Measurements from ENCODE around the gene IGSF10.

IGSF10 gene

DNA sequence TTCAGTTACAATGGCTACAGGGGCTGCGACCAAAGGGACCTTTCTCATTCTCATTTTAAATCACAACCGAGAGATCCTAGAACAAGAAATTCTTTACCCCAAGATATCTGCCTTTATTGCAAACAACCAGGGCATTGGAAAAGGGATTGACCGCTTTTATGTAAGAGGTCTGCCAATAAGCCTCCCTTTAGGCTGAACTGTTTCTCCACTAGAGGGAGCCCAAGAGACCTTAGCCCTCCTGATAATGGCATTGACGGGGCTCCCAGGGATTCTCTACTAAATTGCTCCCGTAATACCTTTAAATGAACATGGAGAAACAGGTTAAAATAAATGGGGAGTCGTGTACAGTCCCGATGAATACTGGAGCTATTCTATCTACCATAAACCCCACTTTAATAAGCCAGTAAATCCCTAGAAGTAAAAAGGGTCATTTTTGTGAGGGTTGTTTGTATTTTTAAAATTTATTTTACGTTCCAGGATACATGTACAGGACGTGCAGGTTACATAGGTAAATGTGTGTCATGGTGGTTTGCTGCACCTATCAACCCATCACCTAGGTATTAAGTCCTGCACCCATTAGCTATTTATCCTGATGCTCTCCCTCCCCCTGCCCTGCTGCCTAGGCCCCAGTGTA, 7.5 kb upstream of the IGSF10 start:
- Mint-ChIP-seq H3K4me1 (peaks cover 7% of the 10 kb centered on the region), H3K4me3 (no peak overlapping the region), H3K9me3 (no peaks in the 10 kb centered on the region), H3K27ac (no peak overlapping the region), H3K27me3 (ENCODE audit: low read depth, poor library complexity) (peaks cover 10% of the 10 kb centered on the region), H3K36me3 (ENCODE audit: low read depth) (no peaks in the 10 kb centered on the region)
- TF ChIP-seq, protein P1, sequence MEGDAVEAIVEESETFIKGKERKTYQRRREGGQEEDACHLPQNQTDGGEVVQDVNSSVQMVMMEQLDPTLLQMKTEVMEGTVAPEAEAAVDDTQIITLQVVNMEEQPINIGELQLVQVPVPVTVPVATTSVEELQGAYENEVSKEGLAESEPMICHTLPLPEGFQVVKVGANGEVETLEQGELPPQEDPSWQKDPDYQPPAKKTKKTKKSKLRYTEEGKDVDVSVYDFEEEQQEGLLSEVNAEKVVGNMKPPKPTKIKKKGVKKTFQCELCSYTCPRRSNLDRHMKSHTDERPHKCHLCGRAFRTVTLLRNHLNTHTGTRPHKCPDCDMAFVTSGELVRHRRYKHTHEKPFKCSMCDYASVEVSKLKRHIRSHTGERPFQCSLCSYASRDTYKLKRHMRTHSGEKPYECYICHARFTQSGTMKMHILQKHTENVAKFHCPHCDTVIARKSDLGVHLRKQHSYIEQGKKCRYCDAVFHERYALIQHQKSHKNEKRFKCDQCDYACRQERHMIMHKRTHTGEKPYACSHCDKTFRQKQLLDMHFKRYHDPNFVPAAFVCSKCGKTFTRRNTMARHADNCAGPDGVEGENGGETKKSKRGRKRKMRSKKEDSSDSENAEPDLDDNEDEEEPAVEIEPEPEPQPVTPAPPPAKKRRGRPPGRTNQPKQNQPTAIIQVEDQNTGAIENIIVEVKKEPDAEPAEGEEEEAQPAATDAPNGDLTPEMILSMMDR (IDR thresholded peaks at IDR 0.05): peak; percentile 89
- peak; percentile 47 for DNase-seq

DNA sequence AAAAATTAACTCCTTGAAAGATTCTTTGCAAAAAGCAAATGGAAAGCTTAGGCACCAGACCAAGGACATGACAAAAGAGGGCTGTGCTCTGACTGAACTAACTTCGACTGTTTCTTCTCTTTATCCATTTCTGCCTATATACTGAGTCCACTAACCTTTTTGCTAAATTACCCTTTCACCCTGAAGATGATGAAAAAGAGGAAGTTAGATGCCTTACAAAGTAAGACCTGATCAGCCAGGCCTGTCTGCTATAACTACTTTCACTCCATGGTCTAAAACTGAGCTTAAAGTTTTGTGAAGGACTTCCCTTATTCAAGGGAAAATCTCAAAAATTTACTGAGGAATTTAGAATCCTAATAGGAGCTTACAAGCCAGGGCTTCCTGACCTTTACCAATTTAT, 6.2 kb upstream of the IGSF10 start:
- TF ChIP-seq, protein P1 (IDR thresholded peaks at IDR 0.05): no peak
- Mint-ChIP-seq H3K27me3 (ENCODE audit: low read depth, poor library complexity) (peaks cover 12% of the 10 kb centered on the region), H3K4me1 (peaks cover 8% of the 10 kb centered on the region), H3K27ac (no peak overlapping the region), H3K4me3 (no peak overlapping the region), H3K9me3 (no peaks in the 10 kb centered on the region), H3K36me3 (ENCODE audit: low read depth) (no peaks in the 10 kb centered on the region)
- no peak for DNase-seq

- Mint-ChIP-seq H3K27ac (no peak overlapping the region), H3K4me3 (no peak overlapping the region), H3K27me3 (ENCODE audit: low read depth, poor library complexity) (peaks cover 38% of the 10 kb centered on the region), H3K4me1 (peaks cover 27% of the 10 kb centered on the region), H3K36me3 (ENCODE audit: low read depth) (no peaks in the 10 kb centered on the region), H3K9me3 (no peaks in the 10 kb centered on the region)
- TF ChIP-seq, protein P1 (IDR thresholded peaks at IDR 0.05): no peak
- DNase-seq: no peak
Observed at GRCh38 chr3:151462991-151463390, 2.1 kb upstream of the IGSF10 start.

DNA sequence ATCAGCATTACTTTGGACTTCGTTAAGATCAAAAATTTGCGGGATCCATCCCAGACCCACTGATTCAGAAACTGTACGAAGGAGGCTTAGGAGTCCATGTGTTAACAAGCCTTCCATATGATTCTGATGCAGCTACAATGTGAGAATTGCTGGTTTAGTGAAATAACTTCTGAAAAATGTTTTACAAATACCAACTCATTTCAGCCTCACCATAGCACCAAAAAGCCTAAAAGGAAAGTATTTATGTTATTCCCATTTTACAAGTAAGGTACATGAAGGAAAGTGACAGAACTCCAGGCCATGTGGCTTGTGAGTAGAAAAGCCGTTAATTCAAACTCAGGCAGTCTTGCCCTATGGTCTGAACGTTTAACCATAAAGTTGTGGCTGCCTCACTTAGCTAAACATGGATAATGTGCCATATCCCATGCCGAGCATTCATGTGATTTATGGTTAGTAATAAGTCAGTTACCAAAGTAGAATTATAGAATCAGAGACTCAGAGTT, 1.5 kb upstream of the IGSF10 start:
- Mint-ChIP-seq H3K36me3 (ENCODE audit: low read depth) (no peaks in the 10 kb centered on the region), H3K4me1 (peaks cover 27% of the 10 kb centered on the region), H3K9me3 (no peaks in the 10 kb centered on the region), H3K27ac (no peak overlapping the region), H3K4me3 (peak overlapping the region; percentile 78), H3K27me3 (ENCODE audit: low read depth, poor library complexity) (peaks cover 38% of the 10 kb centered on the region)
- TF ChIP-seq, protein P1 (IDR thresholded peaks at IDR 0.05): no peak
- DNase-seq: no peak

GRCh38 chr3:151460228-151460627, 633 bp downstream of the IGSF10 start:
- Mint-ChIP-seq H3K9me3 (no peaks in the 10 kb centered on the region), H3K27me3 (ENCODE audit: low read depth, poor library complexity) (peaks cover 31% of the 10 kb centered on the region), H3K4me3 (peak overlapping the region; percentile 78), H3K27ac (no peak overlapping the region), H3K36me3 (ENCODE audit: low read depth) (no peaks in the 10 kb centered on the region), H3K4me1 (peaks cover 27% of the 10 kb centered on the region)
- TF ChIP-seq, protein P1 (IDR thresholded peaks at IDR 0.05): no peak
- DNase-seq: no peak

DNA sequence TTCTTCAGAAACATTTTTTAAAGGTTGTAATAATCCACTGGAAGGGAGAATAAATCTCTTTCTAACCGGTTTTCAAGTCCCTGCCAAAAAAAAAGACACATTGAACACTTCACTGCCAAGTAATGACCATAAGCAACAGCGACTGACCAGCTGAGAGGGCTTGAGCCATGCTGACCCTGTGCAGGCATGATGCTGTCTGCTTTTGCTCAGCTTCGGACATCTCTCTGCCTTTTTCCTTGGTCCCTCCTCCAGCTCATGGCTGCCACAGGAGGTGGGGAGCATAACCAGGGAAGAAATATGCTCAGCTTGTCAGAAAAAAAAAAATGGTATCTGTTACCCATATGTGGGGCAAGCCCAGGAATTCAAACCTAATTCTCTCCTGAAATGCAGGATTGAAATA, 1.5 kb downstream of the IGSF10 start:
- Mint-ChIP-seq H3K27ac (no peak overlapping the region), H3K36me3 (ENCODE audit: low read depth) (no peaks in the 10 kb centered on the region), H3K4me3 (no peak overlapping the region), H3K9me3 (no peaks in the 10 kb centered on the region), H3K4me1 (peaks cover 25% of the 10 kb centered on the region), H3K27me3 (ENCODE audit: low read depth, poor library complexity) (peaks cover 31% of the 10 kb centered on the region)
- TF ChIP-seq, protein P1 (IDR thresholded peaks at IDR 0.05): no peak
- no peak for DNase-seq
